Fibroblast of lung (primary cell): ENCODE data around the gene CDKL5. TPM values are rescaled to one million over a fixed set of nuclear protein-coding genes. Genes with fewer than 3 reads are reported as not detected.

ENCODE experiments used
- DNase-seq, 2 donors: peaks; one replicate each; pipeline versions ENCODE4 v3.0.0 to v3.0.0-alpha.2; 2010; ENCODE audit warnings: low read depth in 2 of 2
- H2AFZ ChIP-seq: 2 replicates; pipeline ENCODE4 v1.5.1; 2012; ENCODE audit warnings: low read length, control low read depth, inconsistent platforms
- H3K27ac ChIP-seq: 2 replicates; pipeline ENCODE4 v1.5.1; 2011; ENCODE audit warnings: low read length, control low read depth; ENCODE audit not compliant: insufficient read depth
- H3K27me3 ChIP-seq: 2 replicates; pipeline ENCODE4 v1.5.1; 2011; ENCODE audit warnings: mild to moderate bottlenecking, low read length; ENCODE audit not compliant: control insufficient read depth, insufficient read depth
- H3K36me3 ChIP-seq: 2 replicates; pipeline ENCODE4 v1.5.1; 2011; ENCODE audit warnings: low read length; ENCODE audit not compliant: control insufficient read depth, insufficient read depth
- H3K4me1 ChIP-seq: 2 replicates; pipeline ENCODE4 v1.5.1; 2011; ENCODE audit warnings: low read length; ENCODE audit not compliant: control insufficient read depth, insufficient read depth; ENCODE audit errors: extremely low read depth
- H3K4me2 ChIP-seq: 2 replicates; pipeline ENCODE4 v1.5.1; 2011; ENCODE audit warnings: low read length, control low read depth; ENCODE audit not compliant: insufficient read depth; ENCODE audit errors: extremely low read depth
- H3K4me3 ChIP-seq, 4 experiments: fragments of 200-600 bp in 1 of 4; sonication (generic) in 1 of 4; replicated peaks in 1 of 4; 2 replicates each; pipeline ENCODE4 v1.5.1; 2011 to 2016; ENCODE audit warnings: low read length in 4 of 4, low read depth in 3 of 4, mild to moderate bottlenecking in 3 of 4, control low read depth in 2 of 4, inconsistent platforms in 1 of 4, mixed read lengths in 1 of 4; ENCODE audit not compliant: insufficient read depth in 1 of 4; ENCODE audit errors: control extremely low read depth in 1 of 4
- H3K79me2 ChIP-seq: 2 replicates; pipeline ENCODE4 v1.5.1; 2012; ENCODE audit warnings: mild to moderate bottlenecking, low read length, inconsistent platforms; ENCODE audit not compliant: control insufficient read depth, insufficient read depth
- H3K9ac ChIP-seq: 2 replicates; pipeline ENCODE4 v1.5.1; 2011; ENCODE audit warnings: mild to moderate bottlenecking, low read length, control low read depth; ENCODE audit not compliant: insufficient read depth
- H3K9me3 ChIP-seq: 2 replicates; pipeline ENCODE4 v1.5.1; 2012; ENCODE audit warnings: low read depth, low read length; ENCODE audit not compliant: control insufficient read depth, insufficient read depth
- H4K20me1 ChIP-seq: 2 replicates; pipeline ENCODE4 v1.5.1; 2011; ENCODE audit warnings: low read length; ENCODE audit not compliant: control insufficient read depth, insufficient read depth; ENCODE audit errors: extremely low read depth
- CTCF ChIP-seq, 2 donors: IDR thresholded peaks in 1 of 2; conservative IDR thresholded peaks in 1 of 2; 1 replicate in 1 of 2; 2 replicates in 1 of 2; pipeline ENCODE4 v1.5.1; 2011 to 2012; ENCODE audit warnings: low read length in 2 of 2, control low read depth in 1 of 2, inconsistent platforms in 1 of 2, low read depth in 1 of 2, mild to moderate bottlenecking in 1 of 2
- EZH2 ChIP-seq: IDR thresholded peaks from 2 replicates; pipeline ENCODE4 v1.5.1; 2012; ENCODE audit warnings: low read length, control low read depth, mild to moderate bottlenecking; ENCODE audit errors: missing control alignments
- polyA plus RNA-seq, 2 donors: library from polyadenylated mRNA; depleted of rRNA in 1 of 2; stranded (reverse) in 1 of 2; unstranded in 1 of 2; fragments of >200 nt; gene quantifications; 2 replicates each; pipeline ENCODE4 v1.2.1, GENCODE V29; 2011 to 2012; ENCODE audit warnings: missing spikeins in 1 of 2
- total RNA-seq: library from RNA; depleted of rRNA; stranded (reverse); fragments of >200 nt; gene quantifications from 2 replicates; pipeline ENCODE4 v1.2.1, GENCODE V29; 2014

Gene CDKL5
- total and polyA plus RNA-seq, 2 donors (not counting 1 experiment from before 2014, with no cell fraction given): 5.0 to 6.6 TPM

- no peaks in the 10 kb centered on the region for H3K9me3 ChIP-seq
- no peaks in the 10 kb centered on the region for H4K20me1 ChIP-seq
- no peaks in the 10 kb centered on the region for H3K79me2 ChIP-seq
- H3K27me3 ChIP-seq: no peaks in the 10 kb centered on the region
- no peaks in the 10 kb centered on the region for H3K4me1 ChIP-seq
- TF ChIP-seq EZH2: no peak
- no peak for TF ChIP-seq CTCF (conservative IDR thresholded peaks at IDR 0.05 in 1 of 2, IDR thresholded peaks at IDR 0.05 in 1 of 2; ENCODE audit: low read depth in 1 of 2, low read length in 2 of 2)
- H3K9ac ChIP-seq: no peak overlapping the region
- no peak for DNase-seq
- no peaks in the 10 kb centered on the region for H3K36me3 ChIP-seq
- H3K4me3 ChIP-seq: no peak overlapping the region
- no peak overlapping the region for H2AFZ ChIP-seq
- no peak overlapping the region for H3K4me2 ChIP-seq
- H3K27ac ChIP-seq: no peak overlapping the region
These were observed 30.0 kb downstream of the CDKL5 start for GRCh38 chrX:18455384-18455783.

- Histone ChIP-seq H4K20me1 (no peaks in the 10 kb centered on the region), H3K9ac (no peak overlapping the region), H3K27ac (no peak overlapping the region), H2AFZ (no peak overlapping the region), H3K79me2 (no peaks in the 10 kb centered on the region), H3K27me3 (no peaks in the 10 kb centered on the region), H3K9me3 (no peaks in the 10 kb centered on the region), H3K4me1 (no peaks in the 10 kb centered on the region), H3K4me3 (no peak overlapping the region), H3K4me2 (no peak overlapping the region), H3K36me3 (no peaks in the 10 kb centered on the region)
- DNase-seq: no peak
- no peak for TF ChIP-seq EZH2
- no peak for TF ChIP-seq CTCF (conservative IDR thresholded peaks at IDR 0.05 in 1 of 2, IDR thresholded peaks at IDR 0.05 in 1 of 2; ENCODE audit: low read depth in 1 of 2, low read length in 2 of 2)
These were observed 31.6 kb downstream of the CDKL5 start for GRCh38 chrX:18457000-18457399.

- Histone ChIP-seq H3K4me1 (no peaks in the 10 kb centered on the region), H3K4me2 (no peak overlapping the region), H2AFZ (no peak overlapping the region), H3K27me3 (no peaks in the 10 kb centered on the region), H3K36me3 (no peaks in the 10 kb centered on the region), H4K20me1 (no peaks in the 10 kb centered on the region), H3K27ac (no peak overlapping the region), H3K79me2 (no peaks in the 10 kb centered on the region), H3K9me3 (no peaks in the 10 kb centered on the region), H3K9ac (no peak overlapping the region), H3K4me3 (no peak overlapping the region)
- no peak for TF ChIP-seq CTCF (conservative IDR thresholded peaks at IDR 0.05 in 1 of 2, IDR thresholded peaks at IDR 0.05 in 1 of 2; ENCODE audit: low read depth in 1 of 2, low read length in 2 of 2)
- TF ChIP-seq EZH2: no peak
- no peak for DNase-seq
These were observed 36.0 kb downstream of the CDKL5 start for GRCh38 chrX:18461431-18461830.
